ENCODE data around the gene TTC12.

TTC12 gene

GRCh38 chr11:113408206-113408605, 93.8 kb downstream of the TTC12 start:
- DNase-seq: no peak

GRCh38 chr11:113408887-113409286, 94.5 kb downstream of the TTC12 start:
- no peak for DNase-seq

DNA sequence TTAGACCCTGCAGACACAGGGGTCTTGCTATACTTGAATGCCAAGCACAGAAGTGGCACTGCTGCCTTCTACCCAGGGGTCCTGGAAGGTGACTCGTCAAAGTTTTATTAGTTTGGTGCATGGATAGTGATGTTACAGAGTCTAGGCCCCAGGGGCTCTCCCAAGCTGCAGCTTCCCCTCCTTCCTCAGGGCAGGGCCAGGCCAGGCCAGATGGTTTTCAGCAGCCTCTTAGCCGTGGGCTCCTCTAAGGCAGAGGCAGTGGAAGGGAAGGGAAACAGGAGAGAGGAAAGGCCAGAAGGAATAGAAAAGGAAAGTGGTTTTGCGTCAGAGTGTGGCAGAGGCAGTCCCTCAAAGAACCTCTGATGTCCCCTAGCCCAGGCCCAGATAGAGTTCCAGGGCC, 95.1 kb downstream of the TTC12 start:
- DNase-seq: no peak

DNA sequence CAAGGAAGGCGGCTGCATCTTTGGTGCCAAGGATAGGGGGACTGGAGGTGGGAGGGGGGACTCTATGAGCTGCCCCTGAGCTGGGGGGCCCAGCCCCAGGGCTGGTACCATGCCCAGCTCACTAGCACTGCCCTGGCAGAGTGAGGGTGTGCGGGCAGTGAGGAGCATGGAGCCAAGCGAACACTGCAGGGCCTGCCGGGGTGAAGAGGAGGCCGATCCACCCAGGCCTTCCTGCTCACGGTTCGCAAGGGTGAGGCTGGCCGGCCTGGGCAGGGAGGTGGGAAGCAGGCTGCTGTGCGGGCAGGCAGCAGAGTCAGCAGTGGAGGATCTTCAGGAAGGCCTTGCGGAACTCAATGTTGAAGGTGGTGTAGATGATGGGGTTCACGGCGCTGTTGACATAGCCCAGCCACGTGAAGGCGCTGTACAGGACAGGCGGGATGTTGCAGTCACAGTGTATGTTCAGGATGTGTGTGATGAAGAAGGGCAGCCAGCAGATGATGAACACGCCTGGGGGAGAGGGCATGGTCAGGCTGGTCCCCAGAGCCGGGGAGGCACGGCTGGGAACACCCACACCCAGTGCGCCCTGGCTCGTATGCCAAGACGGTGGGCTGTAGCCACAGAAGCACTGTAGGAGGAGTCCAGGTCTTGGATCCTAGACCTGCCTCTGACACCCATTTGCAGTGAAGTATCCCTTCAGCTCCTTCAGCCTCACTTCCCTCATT, 96.2 kb downstream of the TTC12 start:
- DNase-seq: no peak

DNA sequence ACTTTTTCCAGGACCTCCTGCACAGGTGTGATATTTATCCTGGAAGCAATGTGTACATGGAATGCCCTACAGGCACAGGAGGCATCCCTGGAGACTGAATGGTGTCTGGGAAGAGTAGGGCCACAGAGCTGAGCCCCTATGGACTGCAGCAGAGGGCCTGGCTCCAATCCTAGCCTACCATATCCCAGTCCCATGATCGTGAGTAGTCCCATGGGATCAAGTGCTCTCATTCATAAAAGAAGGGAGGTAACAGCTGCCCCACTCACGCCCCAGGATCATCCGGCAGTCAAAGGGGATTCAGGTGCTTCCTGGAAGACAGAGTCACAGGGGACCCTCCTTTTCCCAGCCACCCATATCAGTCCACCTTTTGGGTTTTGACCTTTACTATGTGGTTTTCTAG, 97.2 kb downstream of the TTC12 start:
- no peak for DNase-seq

DNA sequence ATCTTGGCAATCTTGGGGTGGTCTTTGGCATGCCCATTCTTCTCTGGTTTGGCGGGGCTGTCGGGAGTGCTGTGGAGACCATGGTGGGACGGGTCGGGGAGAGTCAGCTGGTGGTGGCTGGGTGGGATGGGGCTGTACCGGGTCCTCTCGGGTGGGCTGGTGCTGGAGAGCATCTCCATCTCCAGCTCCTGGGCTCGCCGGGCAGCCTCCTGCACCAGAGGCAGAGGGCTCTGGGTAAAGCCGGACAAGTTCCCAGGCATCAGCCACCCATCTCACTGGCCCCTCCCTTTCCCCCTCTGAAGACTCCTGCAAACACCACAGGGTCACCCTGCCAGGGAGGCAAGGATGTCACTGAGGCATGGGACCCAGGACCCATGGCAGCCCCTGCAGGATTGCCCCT, 98.3 kb downstream of the TTC12 start:
- no peak for DNase-seq

GRCh38 chr11:113415343-113415742, 101.0 kb downstream of the TTC12 start:
- DNase-seq: no peak

Measured in NCI-H510A (cell line).